ENCODE measurements around the gene DNAJA4.

Gene DNAJA4

DNA sequence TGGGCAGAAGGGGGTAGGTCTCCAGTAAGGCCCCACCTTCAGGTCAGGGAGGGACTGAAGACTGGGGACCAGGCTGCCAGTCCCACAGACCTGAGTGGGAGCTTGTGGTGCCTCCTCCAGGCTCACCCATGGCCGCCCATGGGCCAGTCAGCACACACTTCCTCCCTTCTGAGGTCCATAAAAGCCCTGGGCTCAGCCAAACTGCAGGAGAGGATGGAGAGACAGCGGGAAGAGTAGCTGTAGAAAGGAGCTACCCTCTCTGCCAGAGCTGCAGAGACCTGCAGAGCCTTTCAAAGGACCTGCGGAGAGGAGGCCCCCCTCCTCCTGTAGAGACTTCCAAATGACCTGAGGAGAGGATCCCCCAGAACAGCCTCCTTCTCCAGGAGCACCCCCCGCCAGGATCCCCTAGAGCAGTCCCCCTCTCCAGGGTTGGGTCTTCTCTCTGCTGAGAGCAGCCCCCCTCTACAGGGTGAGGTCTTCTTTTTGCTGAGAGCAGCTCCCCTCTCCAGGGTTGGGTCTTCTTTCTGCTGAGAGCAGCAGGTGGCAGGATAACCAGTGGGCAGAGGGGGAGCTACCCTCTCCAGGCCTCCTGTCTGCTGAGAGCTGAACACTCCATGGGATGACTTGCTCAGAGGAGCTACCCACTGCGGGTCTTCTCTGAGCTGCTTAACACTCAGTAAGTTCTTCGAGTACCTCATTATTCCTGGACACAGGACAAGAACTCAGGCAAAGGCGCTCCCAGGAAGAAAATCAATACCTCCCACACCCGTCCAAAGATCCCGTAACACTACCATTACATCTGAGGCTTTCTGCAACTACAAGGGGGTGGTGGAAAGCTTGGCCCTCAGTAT, 40.1 kb downstream of the DNAJA4 start (continued):
- TF ChIP-seq ISL1 (CRISPR knock-in tag; IDR thresholded peaks at IDR 0.05), result no peak
- TF ChIP-seq CSDC2 (CRISPR knock-in tag; IDR thresholded peaks at IDR 0.05), result no peak
- no peak for TF ChIP-seq ZNF8 (CRISPR knock-in tag; IDR thresholded peaks at IDR 0.05)
- no peak for TF ChIP-seq TCF4 (CRISPR knock-in tag; IDR thresholded peaks at IDR 0.05; ENCODE audit: borderline replicate concordance)
- TF ChIP-seq ZC3H10 (CRISPR knock-in tag; IDR thresholded peaks at IDR 0.05), result no peak
- no peak for TF ChIP-seq PPARA (CRISPR knock-in tag; IDR thresholded peaks at IDR 0.05; ENCODE audit: borderline replicate concordance)
- TF ChIP-seq, protein P1, sequence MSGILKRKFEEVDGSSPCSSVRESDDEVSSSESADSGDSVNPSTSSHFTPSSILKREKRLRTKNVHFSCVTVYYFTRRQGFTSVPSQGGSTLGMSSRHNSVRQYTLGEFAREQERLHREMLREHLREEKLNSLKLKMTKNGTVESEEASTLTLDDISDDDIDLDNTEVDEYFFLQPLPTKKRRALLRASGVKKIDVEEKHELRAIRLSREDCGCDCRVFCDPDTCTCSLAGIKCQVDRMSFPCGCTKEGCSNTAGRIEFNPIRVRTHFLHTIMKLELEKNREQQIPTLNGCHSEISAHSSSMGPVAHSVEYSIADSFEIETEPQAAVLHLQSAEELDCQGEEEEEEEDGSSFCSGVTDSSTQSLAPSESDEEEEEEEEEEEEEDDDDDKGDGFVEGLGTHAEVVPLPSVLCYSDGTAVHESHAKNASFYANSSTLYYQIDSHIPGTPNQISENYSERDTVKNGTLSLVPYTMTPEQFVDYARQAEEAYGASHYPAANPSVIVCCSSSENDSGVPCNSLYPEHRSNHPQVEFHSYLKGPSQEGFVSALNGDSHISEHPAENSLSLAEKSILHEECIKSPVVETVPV (CRISPR knock-in tag; IDR thresholded peaks at IDR 0.05), result no peak
- no peak for TF ChIP-seq GLIS3 (CRISPR knock-in tag; IDR thresholded peaks at IDR 0.05)
- TF ChIP-seq, protein P2, sequence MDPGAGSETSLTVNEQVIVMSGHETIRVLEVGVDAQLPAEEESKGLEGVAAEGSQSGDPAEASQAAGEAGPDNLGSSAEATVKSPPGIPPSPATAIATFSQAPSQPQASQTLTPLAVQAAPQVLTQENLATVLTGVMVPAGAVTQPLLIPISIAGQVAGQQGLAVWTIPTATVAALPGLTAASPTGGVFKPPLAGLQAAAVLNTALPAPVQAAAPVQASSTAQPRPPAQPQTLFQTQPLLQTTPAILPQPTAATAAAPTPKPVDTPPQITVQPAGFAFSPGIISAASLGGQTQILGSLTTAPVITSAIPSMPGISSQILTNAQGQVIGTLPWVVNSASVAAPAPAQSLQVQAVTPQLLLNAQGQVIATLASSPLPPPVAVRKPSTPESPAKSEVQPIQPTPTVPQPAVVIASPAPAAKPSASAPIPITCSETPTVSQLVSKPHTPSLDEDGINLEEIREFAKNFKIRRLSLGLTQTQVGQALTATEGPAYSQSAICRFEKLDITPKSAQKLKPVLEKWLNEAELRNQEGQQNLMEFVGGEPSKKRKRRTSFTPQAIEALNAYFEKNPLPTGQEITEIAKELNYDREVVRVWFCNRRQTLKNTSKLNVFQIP (CRISPR knock-in tag; IDR thresholded peaks at IDR 0.05; ENCODE audit: borderline replicate concordance, low read depth), result no peak

DNA sequence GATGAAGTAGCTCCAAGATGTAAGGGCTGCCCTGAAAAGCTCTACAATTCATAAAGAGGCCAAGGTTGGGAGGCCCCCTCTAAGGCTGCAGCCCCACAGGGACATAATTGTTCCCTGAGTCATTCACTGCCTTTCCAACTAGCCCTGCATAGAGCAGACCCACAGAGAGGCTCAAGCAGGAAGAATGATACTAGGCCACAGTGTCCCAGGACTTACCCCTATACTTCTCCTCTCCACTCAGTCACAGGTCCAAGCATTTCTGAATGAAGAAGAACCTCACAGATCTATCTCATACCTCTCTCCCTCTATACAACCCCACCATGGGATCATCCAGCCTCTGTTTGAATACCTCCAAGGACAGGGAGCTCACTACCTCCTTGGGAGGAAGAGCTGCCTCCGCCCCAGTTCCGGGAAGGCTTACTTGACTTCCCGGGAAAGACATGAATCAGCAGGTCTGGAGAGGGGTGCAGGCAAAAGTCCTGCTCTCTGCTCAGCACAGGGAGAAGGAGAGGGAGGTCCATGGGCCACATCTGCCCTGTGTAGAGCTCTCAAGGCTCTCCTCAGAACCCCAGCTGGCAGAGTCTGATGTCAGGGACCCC, 41.9 kb downstream of the DNAJA4 start:
- peak; percentile 46 for ATAC-seq
- TF ChIP-seq, protein P3, sequence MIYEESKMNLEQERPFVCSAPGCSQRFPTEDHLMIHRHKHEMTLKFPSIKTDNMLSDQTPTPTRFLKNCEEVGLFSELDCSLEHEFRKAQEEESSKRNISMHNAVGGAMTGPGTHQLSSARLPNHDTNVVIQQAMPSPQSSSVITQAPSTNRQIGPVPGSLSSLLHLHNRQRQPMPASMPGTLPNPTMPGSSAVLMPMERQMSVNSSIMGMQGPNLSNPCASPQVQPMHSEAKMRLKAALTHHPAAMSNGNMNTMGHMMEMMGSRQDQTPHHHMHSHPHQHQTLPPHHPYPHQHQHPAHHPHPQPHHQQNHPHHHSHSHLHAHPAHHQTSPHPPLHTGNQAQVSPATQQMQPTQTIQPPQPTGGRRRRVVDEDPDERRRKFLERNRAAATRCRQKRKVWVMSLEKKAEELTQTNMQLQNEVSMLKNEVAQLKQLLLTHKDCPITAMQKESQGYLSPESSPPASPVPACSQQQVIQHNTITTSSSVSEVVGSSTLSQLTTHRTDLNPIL (CRISPR knock-in tag; IDR thresholded peaks at IDR 0.05; ENCODE audit: low read depth), result no peak
- TF ChIP-seq TOX (CRISPR knock-in tag; IDR thresholded peaks at IDR 0.05; ENCODE audit: borderline replicate concordance) (no peak), RARB (CRISPR knock-in tag; IDR thresholded peaks at IDR 0.05) (no peak), ESRRG (CRISPR knock-in tag; IDR thresholded peaks at IDR 0.05) (no peak), ZFP30 (CRISPR knock-in tag; IDR thresholded peaks at IDR 0.05) (no peak), GLIS3 (CRISPR knock-in tag; IDR thresholded peaks at IDR 0.05) (no peak)

DNA sequence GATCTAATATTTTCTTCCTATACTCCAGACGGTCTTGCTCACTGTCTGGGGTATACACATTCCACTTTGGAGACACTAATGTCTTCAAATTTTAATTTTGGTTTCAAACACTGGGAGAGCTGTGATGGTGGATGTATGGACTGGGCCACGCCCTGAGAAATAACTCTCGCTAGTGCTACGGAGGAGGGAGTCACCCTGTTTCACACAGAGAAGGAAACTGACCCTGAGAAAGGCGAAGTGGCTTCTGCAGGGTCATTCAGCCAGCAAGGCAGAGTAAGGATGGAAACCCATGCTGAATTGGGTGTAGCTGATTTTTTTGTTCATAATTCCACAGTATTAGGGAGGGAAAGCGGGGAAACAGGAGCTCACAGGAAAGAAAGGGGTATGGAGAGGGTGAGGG, 43.6 kb downstream of the DNAJA4 start:
- ATAC-seq, result no peak
- TF ChIP-seq, protein P4, sequence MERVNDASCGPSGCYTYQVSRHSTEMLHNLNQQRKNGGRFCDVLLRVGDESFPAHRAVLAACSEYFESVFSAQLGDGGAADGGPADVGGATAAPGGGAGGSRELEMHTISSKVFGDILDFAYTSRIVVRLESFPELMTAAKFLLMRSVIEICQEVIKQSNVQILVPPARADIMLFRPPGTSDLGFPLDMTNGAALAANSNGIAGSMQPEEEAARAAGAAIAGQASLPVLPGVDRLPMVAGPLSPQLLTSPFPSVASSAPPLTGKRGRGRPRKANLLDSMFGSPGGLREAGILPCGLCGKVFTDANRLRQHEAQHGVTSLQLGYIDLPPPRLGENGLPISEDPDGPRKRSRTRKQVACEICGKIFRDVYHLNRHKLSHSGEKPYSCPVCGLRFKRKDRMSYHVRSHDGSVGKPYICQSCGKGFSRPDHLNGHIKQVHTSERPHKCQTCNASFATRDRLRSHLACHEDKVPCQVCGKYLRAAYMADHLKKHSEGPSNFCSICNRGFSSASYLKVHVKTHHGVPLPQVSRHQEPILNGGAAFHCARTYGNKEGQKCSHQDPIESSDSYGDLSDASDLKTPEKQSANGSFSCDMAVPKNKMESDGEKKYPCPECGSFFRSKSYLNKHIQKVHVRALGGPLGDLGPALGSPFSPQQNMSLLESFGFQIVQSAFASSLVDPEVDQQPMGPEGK (CRISPR knock-in tag; IDR thresholded peaks at IDR 0.05; ENCODE audit: borderline replicate concordance), result no peak
- TF ChIP-seq TOX (CRISPR knock-in tag; IDR thresholded peaks at IDR 0.05; ENCODE audit: borderline replicate concordance) (no peak), ARNTL (CRISPR knock-in tag; IDR thresholded peaks at IDR 0.05; ENCODE audit: borderline replicate concordance, low read depth) (no peak), ZNF8 (CRISPR knock-in tag; IDR thresholded peaks at IDR 0.05) (no peak), GLIS3 (CRISPR knock-in tag; IDR thresholded peaks at IDR 0.05) (no peak)

DNA sequence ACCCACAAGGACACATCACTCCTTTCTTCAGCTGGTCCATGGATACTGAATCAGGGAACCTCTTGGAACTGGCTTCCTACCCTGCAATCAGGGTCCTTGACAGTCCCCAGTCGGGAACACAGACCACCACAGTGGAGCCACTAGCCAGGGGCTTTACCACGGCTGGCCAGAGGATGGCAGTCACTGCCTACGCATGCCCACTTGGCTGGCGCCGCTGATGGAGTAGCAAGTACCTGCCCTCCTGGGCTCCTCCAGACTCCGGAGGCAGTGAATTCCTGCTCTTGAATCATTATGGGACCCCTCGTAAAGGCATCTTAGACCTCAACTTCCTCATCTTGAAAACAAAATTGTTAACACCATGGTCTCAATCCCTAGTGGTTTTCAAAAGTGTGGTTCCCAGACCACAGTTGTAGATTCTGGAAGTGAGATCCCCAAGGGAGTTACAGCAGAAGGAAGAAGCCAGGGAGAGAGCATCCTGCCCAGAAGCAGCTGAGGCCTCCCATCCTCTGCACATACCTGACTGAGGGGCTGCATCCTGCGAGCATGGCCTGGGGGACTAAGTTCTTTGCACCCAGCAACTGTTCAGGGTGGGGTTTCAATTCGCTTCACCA, 44.2 kb downstream of the DNAJA4 start:
- peak; percentile 97 for ATAC-seq
- no peak for TF ChIP-seq TOX (CRISPR knock-in tag; IDR thresholded peaks at IDR 0.05; ENCODE audit: borderline replicate concordance)
- TF ChIP-seq SNAI2 (CRISPR knock-in tag; IDR thresholded peaks at IDR 0.05), result no peak
- TF ChIP-seq BACH2 (CRISPR knock-in tag; IDR thresholded peaks at IDR 0.05; ENCODE audit: borderline replicate concordance), result no peak
- TF ChIP-seq ZNF8 (CRISPR knock-in tag; IDR thresholded peaks at IDR 0.05), result no peak
- TF ChIP-seq ESRRG (CRISPR knock-in tag; IDR thresholded peaks at IDR 0.05), result no peak
- no peak for TF ChIP-seq ZFP30 (CRISPR knock-in tag; IDR thresholded peaks at IDR 0.05)

DNA sequence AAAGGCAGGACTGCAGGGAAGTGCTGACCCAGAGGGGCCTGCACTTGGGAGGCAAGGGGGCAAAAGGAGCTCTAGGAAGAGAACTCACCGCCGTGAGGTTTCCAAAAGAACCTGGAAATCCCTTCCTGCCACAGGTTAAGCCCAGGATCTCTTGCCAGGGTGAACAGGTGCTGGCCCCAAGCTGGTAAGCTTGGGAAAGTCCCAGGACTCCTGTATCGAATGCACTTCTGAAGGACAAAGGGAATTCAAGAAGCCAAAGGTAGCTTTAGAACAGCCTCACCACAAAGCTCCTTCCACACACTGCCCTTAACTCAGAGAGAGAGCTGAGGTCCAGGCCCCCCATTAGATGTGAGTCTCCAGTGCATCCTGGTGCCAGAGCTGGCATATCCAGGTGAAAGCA, 46.9 kb downstream of the DNAJA4 start:
- no peak for ATAC-seq
- TF ChIP-seq TOX (CRISPR knock-in tag; IDR thresholded peaks at IDR 0.05; ENCODE audit: borderline replicate concordance), result no peak
- TF ChIP-seq SNAI2 (CRISPR knock-in tag; IDR thresholded peaks at IDR 0.05), result no peak
- TF ChIP-seq ZNF565 (CRISPR knock-in tag; conservative IDR thresholded peaks at IDR 0.05; ENCODE audit: low read depth), result no peak
- no peak for TF ChIP-seq ZFP3 (CRISPR knock-in tag; IDR thresholded peaks at IDR 0.05)
- TF ChIP-seq ZC3H10 (CRISPR knock-in tag; IDR thresholded peaks at IDR 0.05), result no peak
- TF ChIP-seq, protein P5, sequence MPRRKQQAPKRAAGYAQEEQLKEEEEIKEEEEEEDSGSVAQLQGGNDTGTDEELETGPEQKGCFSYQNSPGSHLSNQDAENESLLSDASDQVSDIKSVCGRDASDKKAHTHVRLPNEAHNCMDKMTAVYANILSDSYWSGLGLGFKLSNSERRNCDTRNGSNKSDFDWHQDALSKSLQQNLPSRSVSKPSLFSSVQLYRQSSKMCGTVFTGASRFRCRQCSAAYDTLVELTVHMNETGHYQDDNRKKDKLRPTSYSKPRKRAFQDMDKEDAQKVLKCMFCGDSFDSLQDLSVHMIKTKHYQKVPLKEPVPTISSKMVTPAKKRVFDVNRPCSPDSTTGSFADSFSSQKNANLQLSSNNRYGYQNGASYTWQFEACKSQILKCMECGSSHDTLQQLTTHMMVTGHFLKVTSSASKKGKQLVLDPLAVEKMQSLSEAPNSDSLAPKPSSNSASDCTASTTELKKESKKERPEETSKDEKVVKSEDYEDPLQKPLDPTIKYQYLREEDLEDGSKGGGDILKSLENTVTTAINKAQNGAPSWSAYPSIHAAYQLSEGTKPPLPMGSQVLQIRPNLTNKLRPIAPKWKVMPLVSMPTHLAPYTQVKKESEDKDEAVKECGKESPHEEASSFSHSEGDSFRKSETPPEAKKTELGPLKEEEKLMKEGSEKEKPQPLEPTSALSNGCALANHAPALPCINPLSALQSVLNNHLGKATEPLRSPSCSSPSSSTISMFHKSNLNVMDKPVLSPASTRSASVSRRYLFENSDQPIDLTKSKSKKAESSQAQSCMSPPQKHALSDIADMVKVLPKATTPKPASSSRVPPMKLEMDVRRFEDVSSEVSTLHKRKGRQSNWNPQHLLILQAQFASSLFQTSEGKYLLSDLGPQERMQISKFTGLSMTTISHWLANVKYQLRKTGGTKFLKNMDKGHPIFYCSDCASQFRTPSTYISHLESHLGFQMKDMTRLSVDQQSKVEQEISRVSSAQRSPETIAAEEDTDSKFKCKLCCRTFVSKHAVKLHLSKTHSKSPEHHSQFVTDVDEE (CRISPR knock-in tag; IDR thresholded peaks at IDR 0.05), result no peak
- TF ChIP-seq, protein P2 (CRISPR knock-in tag; IDR thresholded peaks at IDR 0.05; ENCODE audit: borderline replicate concordance, low read depth), result no peak
